Heart left ventricle (tissue), 16 donors: ENCODE results near the gene RAB17. TPM values are rescaled to one million over a fixed set of nuclear protein-coding genes. Genes with fewer than 3 reads are reported as not detected.

Source experiments
- ATAC-seq, 4 donors: fragments of 200-7000 bp; cut with Tn5 transposase; one replicate each; pipeline ENCODE4 v1.9.1; 2020 to 2022; ENCODE audit warnings: moderate library complexity in 4 of 4, mild to moderate bottlenecking in 3 of 4, moderate number of reproducible peaks in 1 of 4
- DNase-seq, 5 donors: peaks; one replicate each; pipeline ENCODE4 v3.0.0-alpha.2; 2020
- H3K27ac ChIP-seq, 12 donors: fragments of 200-600 bp; sonication (generic) in 4 of 12; one replicate each; pipeline versions ENCODE4 v1.5.0 to v1.8.0; 2016 to 2022; ENCODE audit warnings: mild to moderate bottlenecking in 2 of 12
- H3K27me3 ChIP-seq, 9 donors: fragments of 200-600 bp; sonication (generic) in 2 of 9; one replicate each; pipeline versions ENCODE4 v1.5.1 to v1.8.0; 2016 to 2022; ENCODE audit warnings: mild to moderate bottlenecking in 3 of 9
- H3K36me3 ChIP-seq, 9 donors: fragments of 200-600 bp; sonication (generic) in 2 of 9; one replicate each; pipeline versions ENCODE4 v1.5.0 to v1.8.0; 2018 to 2022; ENCODE audit warnings: mild to moderate bottlenecking in 2 of 9
- H3K4me1 ChIP-seq, 12 donors: fragments of 200-600 bp; sonication (generic) in 4 of 12; one replicate each; pipeline versions ENCODE4 v1.5.0 to v1.8.0; 2016 to 2022; ENCODE audit warnings: mild to moderate bottlenecking in 3 of 12
- H3K4me3 ChIP-seq, 12 donors: fragments of 200-600 bp; sonication (generic) in 4 of 12; one replicate each; pipeline versions ENCODE4 v1.5.0 to v1.8.0; 2017 to 2022; ENCODE audit warnings: mild to moderate bottlenecking in 9 of 12, moderate library complexity in 4 of 12
- H3K9me3 ChIP-seq, 12 donors: fragments of 200-600 bp; sonication (generic) in 4 of 12; one replicate each; pipeline versions ENCODE4 v1.5.0 to v1.8.0; 2016 to 2022; ENCODE audit warnings: mild to moderate bottlenecking in 1 of 12
- CTCF ChIP-seq, 12 donors: fragments of 200-600 bp; sonication (generic) in 4 of 12; IDR thresholded peaks; one replicate each; pipeline versions ENCODE4 v1.5.0 to v1.8.0; 2018 to 2022; ENCODE audit warnings: antibody characterized with exemption in 12 of 12, mild to moderate bottlenecking in 5 of 12
- POLR2A ChIP-seq, 2 donors: fragments of 450-650 bp; IDR thresholded peaks; one replicate each; pipeline ENCODE4 v1.6.1; 2017; ENCODE audit warnings: antibody characterized with exemption in 2 of 2, mild to moderate bottlenecking in 2 of 2, moderate library complexity in 2 of 2
- WGBS, 4 donors: extraction: QIAGEN DNeasy Blood & Tissue Kit in 2 of 4; methylation state at CpG; one replicate each; pipeline versions ENCODE4 v1.1.5 to v1.1.7; 2013 to 2018; 5-methylcytosine and 5-hydroxymethylcytosine counted together
- intact Hi-C, 10 donors: fragments of 100-400 bp; cut with DNase I; formaldehyde crosslinking; loops; one replicate each; pipeline versions ENCODE4 v1.11.1 to v1.14.2; 2022
- polyA plus RNA-seq, 2 donors: library from polyadenylated mRNA; stranded (reverse); fragments of 200-250 nt; gene quantifications; one replicate each; pipeline ENCODE4 v1.2.3, GENCODE V29; 2013
- total RNA-seq, 9 donors: library from RNA; depleted of rRNA in 2 of 9; stranded (reverse); fragments of >200 nt in 2 of 9; fragmentation: NEBNext Ultra II Directional in 3 of 9; extraction: Animal tissue kit (Norgen Biotek cat#: 25700) in 3 of 9; gene quantifications; one replicate each; pipeline versions ENCODE4 v1.1.0 to v1.2.4, GENCODE V29; 2016 to 2023
- donor health status: ischemic (EF 13 %, LVEDD 7.1; RV severe dilation, severe dysfunction).
- donor health status: healthy with polysubstance abuse.
- donor health status: DM: no; HTN: yes; CAD: no.
- donor health status: DM: no; HTN: no; CAD: no.
- donor health status: ischemic (EF 25% LVEDD 6.9; RV normal size, moderate dysfunction).
- donor health status: ischemic (EF 25% LVEDD 5.7; RV mildly dilated, moderate dysfunction).
- donor health status: healthy.
- donor health status: DM: yes; HTN: yes; CAD: no.
- donor health status: ischemic (EF 35%, LVEDD 5.7; RV mildly dilated, moderate dysfunction).
- donor health status: nonischemic (EF 11% LVEDD 7.7; RV severe dilation, severe dysfunction).
- donor health status: DM: yes; HTN: yes; CAD: no.
- donor health status: PGD.
- donor health status: ischemic (EF 29% LVEDD 5.4; RV normal size, mild dysfunction).
- donor health status: nonischemic (EF 23%, LVEDD 6.1; RV moderate dilation, normal function).

Gene RAB17
- total and polyA plus RNA-seq, 11 donors: 1.1 to 7.3 (median 3.7) TPM

- Histone ChIP-seq H3K36me3 (peaks cover 0 to 8% (median 0%) of the 10 kb centered on the region in 9 donors), H3K9me3 (no peaks in the 10 kb centered on the region), H3K27me3 (peaks cover 0 to 6% (median 0%) of the 10 kb centered on the region in 9 donors), H3K4me1 (peaks cover 0 to 49% (median 31%) of the 10 kb centered on the region in 12 donors), H3K27ac (peak overlapping the region in 10 of 12 donors; percentile 32 to 95 (median 86)), H3K4me3 (no peak overlapping the region)
- 41 to 66% (median 52%) methylated on average over 10 of the region's 10 CpGs for WGBS, 4 donors
- no peak for TF ChIP-seq POLR2A (IDR thresholded peaks at IDR 0.05)
- TF ChIP-seq CTCF (IDR thresholded peaks at IDR 0.05): no peak
- intact Hi-C loops: loop anchor here in 5 of 10 donors (5.0 kb wide), 3 partner anchors 37 to 107 kb away; no protein-coding TSS in a partner anchor
- peak in 4 of 5 donors; percentile 57 to 72 (median 65) for DNase-seq
- ATAC-seq: peak; percentile 18 to 59 (median 20)
These were observed 34.7 kb upstream of the RAB17 start for GRCh38 chr2:237625216-237625705.

GRCh38 chr2:237624565-237624964 lies 34.0 kb upstream of the RAB17 start:
- WGBS, 4 donors: 90 to 97% (median 91%) methylated on average over 6 of the region's 6 CpGs
- intact Hi-C loops: no loop called here
- peaks cover 0 to 42% (median 25%) of the 10 kb centered on the region in 12 donors for H3K4me1 ChIP-seq
- peaks cover 0 to 1% (median 0%) of the 10 kb centered on the region in 9 donors for H3K36me3 ChIP-seq
- H3K4me3 ChIP-seq: no peak overlapping the region
- no peaks in the 10 kb centered on the region for H3K9me3 ChIP-seq
- peaks cover 0 to 6% (median 0%) of the 10 kb centered on the region in 9 donors for H3K27me3 ChIP-seq
- no peak for TF ChIP-seq POLR2A (IDR thresholded peaks at IDR 0.05)
- no peak for TF ChIP-seq CTCF (IDR thresholded peaks at IDR 0.05)
- H3K27ac ChIP-seq: peak overlapping the region in 7 of 12 donors; percentile 32 to 92 (median 68)
- DNase-seq (no peak), ATAC-seq (no peak)

- Histone ChIP-seq H3K9me3 (no peaks in the 10 kb centered on the region), H3K27ac (no peak overlapping the region), H3K4me3 (no peak overlapping the region), H3K27me3 (peaks cover 0 to 2% (median 0%) of the 10 kb centered on the region in 9 donors), H3K36me3 (no peaks in the 10 kb centered on the region), H3K4me1 (peaks cover 0 to 37% (median 17%) of the 10 kb centered on the region in 12 donors)
- intact Hi-C loops: no loop called here
- WGBS, 4 donors: 76 to 80% (median 79%) methylated on average over 10 to 13 of the region's 13 CpGs
- no peak for TF ChIP-seq CTCF (IDR thresholded peaks at IDR 0.05)
- TF ChIP-seq POLR2A (IDR thresholded peaks at IDR 0.05): no peak
- DNase-seq (no peak), ATAC-seq (no peak)
These were observed 33.2 kb upstream of the RAB17 start for GRCh38 chr2:237623428-237624403.

GRCh38 chr2:237618449-237618848 lies 27.9 kb upstream of the RAB17 start:
- Histone ChIP-seq H3K27ac (no peak overlapping the region), H3K4me3 (no peak overlapping the region), H3K4me1 (peaks cover 5 to 50% (median 39%) of the 10 kb centered on the region in 12 donors), H3K36me3 (no peaks in the 10 kb centered on the region), H3K9me3 (no peaks in the 10 kb centered on the region), H3K27me3 (no peaks in the 10 kb centered on the region)
- TF ChIP-seq CTCF (IDR thresholded peaks at IDR 0.05) (no peak), POLR2A (IDR thresholded peaks at IDR 0.05) (no peak)
- WGBS, 4 donors: 87 to 90% (median 87%) methylated on average over 2 of the region's 2 CpGs
- DNase-seq: no peak
- intact Hi-C loops: no loop called here
- no peak for ATAC-seq
